NB4 (cell line): ENCODE data around the gene CTDSPL.

Experiments
- POLR2A ChIP-seq: IDR thresholded peaks from 2 replicates; pipeline ENCODE4 v1.6.1; 2011; ENCODE audit warnings: mild to moderate bottlenecking; ENCODE audit not compliant: insufficient read length; ENCODE audit errors: extremely low read depth
- TF ChIP-seq, protein P1 (sequence below): IDR thresholded peaks from one replicate; pipeline ENCODE4 v1.5.1; 2012; ENCODE audit warnings: low read depth, low read length

DNA sequence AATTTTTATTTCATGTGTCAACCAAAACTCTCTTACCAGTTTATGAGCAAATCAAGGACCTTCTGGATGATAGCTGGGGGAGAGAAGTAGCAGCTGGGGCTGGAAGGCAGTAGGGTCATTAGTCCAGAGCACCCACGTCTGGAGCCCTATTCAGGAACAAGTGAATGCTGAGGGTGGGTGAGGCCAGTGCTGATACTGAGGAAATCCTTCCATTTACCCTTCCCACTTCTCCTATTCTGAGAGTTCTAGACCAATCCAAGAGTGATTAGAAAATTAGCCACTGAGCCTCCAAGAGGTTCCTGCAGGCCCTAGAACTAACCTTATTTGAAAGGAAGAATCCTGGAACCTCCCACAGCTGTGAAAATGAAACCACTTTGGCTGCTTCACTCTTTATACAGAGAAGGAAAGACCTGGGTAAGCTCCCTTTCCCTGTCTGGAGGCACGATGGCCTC is 82.7 kb downstream of the CTDSPL start:
- TF ChIP-seq, protein P1, sequence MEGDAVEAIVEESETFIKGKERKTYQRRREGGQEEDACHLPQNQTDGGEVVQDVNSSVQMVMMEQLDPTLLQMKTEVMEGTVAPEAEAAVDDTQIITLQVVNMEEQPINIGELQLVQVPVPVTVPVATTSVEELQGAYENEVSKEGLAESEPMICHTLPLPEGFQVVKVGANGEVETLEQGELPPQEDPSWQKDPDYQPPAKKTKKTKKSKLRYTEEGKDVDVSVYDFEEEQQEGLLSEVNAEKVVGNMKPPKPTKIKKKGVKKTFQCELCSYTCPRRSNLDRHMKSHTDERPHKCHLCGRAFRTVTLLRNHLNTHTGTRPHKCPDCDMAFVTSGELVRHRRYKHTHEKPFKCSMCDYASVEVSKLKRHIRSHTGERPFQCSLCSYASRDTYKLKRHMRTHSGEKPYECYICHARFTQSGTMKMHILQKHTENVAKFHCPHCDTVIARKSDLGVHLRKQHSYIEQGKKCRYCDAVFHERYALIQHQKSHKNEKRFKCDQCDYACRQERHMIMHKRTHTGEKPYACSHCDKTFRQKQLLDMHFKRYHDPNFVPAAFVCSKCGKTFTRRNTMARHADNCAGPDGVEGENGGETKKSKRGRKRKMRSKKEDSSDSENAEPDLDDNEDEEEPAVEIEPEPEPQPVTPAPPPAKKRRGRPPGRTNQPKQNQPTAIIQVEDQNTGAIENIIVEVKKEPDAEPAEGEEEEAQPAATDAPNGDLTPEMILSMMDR, result no peak
- no peak for TF ChIP-seq POLR2A
